BJ (cell line): Measurements from ENCODE around the gene FSTL1. TPM values are rescaled to one million over a fixed set of nuclear protein-coding genes. Genes with fewer than 3 reads are reported as not detected.

Experiments used
- CTCF ChIA-PET: fragments of 350-600 bp; formaldehyde crosslinking; extraction: SDS; loops from one replicate; lab custom pipeline; 2021; ENCODE audit warnings: antibody characterized with exemption, inconsistent platforms; lab: Yijun Ruan, JAX
- POLR2A ChIA-PET: fragments of 300-600 bp; sonication (Branson Sonifier 250); formaldehyde crosslinking; extraction: SDS; loops from one replicate; lab custom pipeline; 2021; ENCODE audit warnings: antibody characterized with exemption; lab: Charles Lee
- DNase-seq: peaks from one replicate; pipeline ENCODE4 v3.0.0-alpha.2; 2011; ENCODE audit warnings: low read depth
- H3K27me3 ChIP-seq: 2 replicates; pipeline ENCODE4 v1.6.0; 2011; ENCODE audit warnings: low read length; ENCODE audit not compliant: control insufficient read depth, insufficient read depth
- H3K36me3 ChIP-seq: 2 replicates; pipeline ENCODE4 v1.5.1; 2011; ENCODE audit warnings: low read length; ENCODE audit not compliant: control insufficient read depth, insufficient read depth
- H3K4me3 ChIP-seq: 2 replicates; pipeline ENCODE4 v1.5.1; 2011; ENCODE audit warnings: low read depth, mild to moderate bottlenecking, control low read depth, low read length
- polyA minus RNA-seq: library from RNA; depleted of rRNA, polyadenylated mRNA; stranded (reverse); fragments of >200 nt; gene quantifications from 2 replicates; pipeline ENCODE4 v1.2.3, GENCODE V29; 2011; rRNA and poly(A)+ RNA removed
- polyA plus RNA-seq: library from polyadenylated mRNA; depleted of rRNA; stranded (reverse); fragments of >200 nt; gene quantifications from 2 replicates; pipeline ENCODE4 v1.2.3, GENCODE V29; 2011; rRNA removed
- TF ChIP-seq, protein P1 (sequence below): IDR thresholded peaks from 2 replicates; pipeline ENCODE4 v1.5.1; 2011; ENCODE audit warnings: low read depth, mild to moderate bottlenecking, control low read depth, inconsistent platforms, low read length, moderate library complexity; ENCODE audit not compliant: insufficient read depth

The FSTL1 gene
- polyA plus RNA-seq = 3,514 and 4,020 TPM in 2 replicates
- polyA minus RNA-seq = 1,152 and 1,696 TPM in 2 replicates

DNA sequence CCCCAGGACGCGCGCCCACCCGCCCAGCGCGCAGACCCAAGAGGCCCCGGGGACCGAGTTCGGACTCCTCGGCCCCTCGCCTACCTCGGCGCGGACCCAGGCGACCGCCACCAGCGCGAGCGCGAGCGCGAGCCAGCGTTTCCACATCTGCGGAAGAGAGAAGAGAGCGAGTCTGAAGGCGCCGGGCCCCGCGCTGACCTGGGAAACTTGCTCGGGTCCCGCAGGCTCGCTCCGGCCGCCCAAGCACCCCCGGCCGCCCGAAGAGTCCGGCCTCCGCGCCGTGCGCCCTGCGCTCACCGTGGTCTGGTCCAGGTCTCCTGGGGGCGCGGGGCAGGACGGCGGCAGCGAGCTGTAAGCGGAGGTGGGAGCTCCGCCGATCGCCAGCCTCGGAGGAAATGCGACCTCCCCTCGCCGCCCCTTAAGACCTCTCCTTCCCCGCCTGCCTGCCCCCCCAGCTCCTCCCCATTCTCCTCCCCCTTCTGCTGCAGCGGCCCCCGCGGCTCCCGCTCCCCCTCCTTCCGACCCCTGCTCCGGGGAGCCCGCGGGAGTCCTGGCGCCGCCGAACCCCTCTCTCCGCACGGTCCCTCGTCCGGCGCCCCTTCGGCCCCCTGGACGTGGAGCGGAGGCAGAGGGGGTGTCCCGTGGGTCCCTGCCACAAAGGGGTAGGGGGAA lies at the start of gene FSTL1:
FSTL1 (minus strand) TSS at position 393 of the 672 bp plus-strand sequence; CDS start at position 147, 246 bp downstream.
- ChIA-PET POLR2A (interaction anchor here (0.5 to 0.9 kb wide), 3 partner anchors 15 to 102 kb away, joined by 3 to 4 read pairs (median 4); no protein-coding TSS in a partner anchor), CTCF (interaction anchor here (0.6 to 2.2 kb wide), 6 partner anchors 9 to 108 kb away, joined by 3 to 10 read pairs (median 3); no protein-coding TSS in a partner anchor)
- Histone ChIP-seq H3K4me3 (peak within 1 kb of the TSS; percentile 94), H3K36me3 (peaks cover 5% of the 10 kb centered on the region), H3K27me3 (no peaks in the 10 kb centered on the region)
- no peak for DNase-seq
- TF ChIP-seq, protein P1, sequence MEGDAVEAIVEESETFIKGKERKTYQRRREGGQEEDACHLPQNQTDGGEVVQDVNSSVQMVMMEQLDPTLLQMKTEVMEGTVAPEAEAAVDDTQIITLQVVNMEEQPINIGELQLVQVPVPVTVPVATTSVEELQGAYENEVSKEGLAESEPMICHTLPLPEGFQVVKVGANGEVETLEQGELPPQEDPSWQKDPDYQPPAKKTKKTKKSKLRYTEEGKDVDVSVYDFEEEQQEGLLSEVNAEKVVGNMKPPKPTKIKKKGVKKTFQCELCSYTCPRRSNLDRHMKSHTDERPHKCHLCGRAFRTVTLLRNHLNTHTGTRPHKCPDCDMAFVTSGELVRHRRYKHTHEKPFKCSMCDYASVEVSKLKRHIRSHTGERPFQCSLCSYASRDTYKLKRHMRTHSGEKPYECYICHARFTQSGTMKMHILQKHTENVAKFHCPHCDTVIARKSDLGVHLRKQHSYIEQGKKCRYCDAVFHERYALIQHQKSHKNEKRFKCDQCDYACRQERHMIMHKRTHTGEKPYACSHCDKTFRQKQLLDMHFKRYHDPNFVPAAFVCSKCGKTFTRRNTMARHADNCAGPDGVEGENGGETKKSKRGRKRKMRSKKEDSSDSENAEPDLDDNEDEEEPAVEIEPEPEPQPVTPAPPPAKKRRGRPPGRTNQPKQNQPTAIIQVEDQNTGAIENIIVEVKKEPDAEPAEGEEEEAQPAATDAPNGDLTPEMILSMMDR = no peak

GRCh38 chr3:120498556-120499346 lies 48.0 kb upstream of the FSTL1 start:
- DNase-seq = peak; percentile 99
- Histone ChIP-seq H3K36me3 (no peaks in the 10 kb centered on the region), H3K27me3 (no peaks in the 10 kb centered on the region), H3K4me3 (no peak overlapping the region)
- TF ChIP-seq, protein P1 = no peak
- CTCF ChIA-PET = interaction anchor here (0.7 to 1.2 kb wide), 4 partner anchors 8 to 60 kb away, joined by 3 to 5 read pairs (median 4); no protein-coding TSS in a partner anchor
- POLR2A ChIA-PET = interaction anchor here (1.3 kb wide), 1 partner anchor 49 kb away, joined by 14 read pairs; no protein-coding TSS in a partner anchor

GRCh38 chr3:120497818-120498217 lies 47.0 kb upstream of the FSTL1 start:
- Histone ChIP-seq H3K27me3 (no peaks in the 10 kb centered on the region), H3K4me3 (no peak overlapping the region), H3K36me3 (no peaks in the 10 kb centered on the region)
- POLR2A ChIA-PET = no interaction called here
- no peak for DNase-seq
- TF ChIP-seq, protein P1 = no peak
- CTCF ChIA-PET = interaction anchor here (0.7 to 1.2 kb wide), 3 partner anchors 30 to 66 kb away, joined by 3 to 5 read pairs (median 3); no protein-coding TSS in a partner anchor

- Histone ChIP-seq H3K4me3 (no peak overlapping the region), H3K36me3 (no peaks in the 10 kb centered on the region), H3K27me3 (no peaks in the 10 kb centered on the region)
- ChIA-PET POLR2A (no interaction called here), CTCF (interaction anchor here (0.7 to 1.2 kb wide), 3 partner anchors 29 to 66 kb away, joined by 3 to 5 read pairs (median 3); no protein-coding TSS in a partner anchor)
- TF ChIP-seq, protein P1 = no peak
- peak; percentile 92 for DNase-seq
Measured at GRCh38 chr3:120497336-120497735, 46.5 kb upstream of the FSTL1 start.
